ENCODE measurements around the gene ADAP1. TPM values are rescaled to one million over a fixed set of nuclear protein-coding genes. Genes with fewer than 3 reads are reported as not detected.

The ADAP1 gene
- polyA plus RNA-seq, 1 donor (not counting 4 experiments of a cell fraction or from before 2014, with no cell fraction given) = 4.3 TPM

GRCh38 chr7:978049-978346 is 23.5 kb upstream of the ADAP1 start:
- no peaks in the 10 kb centered on the region for H3K9me1 ChIP-seq (ENCODE audit: control insufficient read depth, extremely low read depth, insufficient read depth, low read length)
- H3K9ac ChIP-seq (ENCODE audit: control insufficient read depth, extremely low read depth, insufficient read depth, low read length) = no peak overlapping the region
- no peak for DNase-seq (ENCODE audit: low read depth, low spot score)
- no peak overlapping the region for H3K4me3 ChIP-seq (ENCODE audit: control insufficient read depth in 2 of 3, extremely low read depth in 1 of 3, insufficient read depth in 2 of 3, low read depth in 1 of 3, low read length in 3 of 3)
- H3K79me2 ChIP-seq (ENCODE audit: control insufficient read depth, insufficient read depth, low read length) = peaks cover 20% of the 10 kb centered on the region
- peaks cover 3 to 5% of the 10 kb centered on the region in 2 experiments for H3K36me3 ChIP-seq (ENCODE audit: control insufficient read depth in 2 of 2, extremely low read depth in 1 of 2, insufficient read depth in 2 of 2, low read length in 2 of 2)
- H3K4me1 ChIP-seq (ENCODE audit: control insufficient read depth, extremely low read depth, insufficient read depth, low read length) = peaks cover 6% of the 10 kb centered on the region
- no peak overlapping the region for H3K27ac ChIP-seq (ENCODE audit: control insufficient read depth, insufficient read depth, low read length)
- TF ChIP-seq, protein P1, sequence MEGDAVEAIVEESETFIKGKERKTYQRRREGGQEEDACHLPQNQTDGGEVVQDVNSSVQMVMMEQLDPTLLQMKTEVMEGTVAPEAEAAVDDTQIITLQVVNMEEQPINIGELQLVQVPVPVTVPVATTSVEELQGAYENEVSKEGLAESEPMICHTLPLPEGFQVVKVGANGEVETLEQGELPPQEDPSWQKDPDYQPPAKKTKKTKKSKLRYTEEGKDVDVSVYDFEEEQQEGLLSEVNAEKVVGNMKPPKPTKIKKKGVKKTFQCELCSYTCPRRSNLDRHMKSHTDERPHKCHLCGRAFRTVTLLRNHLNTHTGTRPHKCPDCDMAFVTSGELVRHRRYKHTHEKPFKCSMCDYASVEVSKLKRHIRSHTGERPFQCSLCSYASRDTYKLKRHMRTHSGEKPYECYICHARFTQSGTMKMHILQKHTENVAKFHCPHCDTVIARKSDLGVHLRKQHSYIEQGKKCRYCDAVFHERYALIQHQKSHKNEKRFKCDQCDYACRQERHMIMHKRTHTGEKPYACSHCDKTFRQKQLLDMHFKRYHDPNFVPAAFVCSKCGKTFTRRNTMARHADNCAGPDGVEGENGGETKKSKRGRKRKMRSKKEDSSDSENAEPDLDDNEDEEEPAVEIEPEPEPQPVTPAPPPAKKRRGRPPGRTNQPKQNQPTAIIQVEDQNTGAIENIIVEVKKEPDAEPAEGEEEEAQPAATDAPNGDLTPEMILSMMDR (optimal IDR thresholded peaks at IDR 0.05 in 1 of 3, IDR thresholded peaks at IDR 0.05 in 1 of 3, conservative IDR thresholded peaks at IDR 0.05 in 1 of 3; ENCODE audit: extremely low read depth in 1 of 3, insufficient read depth in 2 of 3, low read length in 3 of 3) = no peak
- TF ChIP-seq EZH2 (IDR thresholded peaks at IDR 0.05; ENCODE audit: low read length) = no peak
- dilution Hi-C loops (cut with MboI; ENCODE audit: extremely low pct_ligation_motif_present, low sequenced_read_pairs) = no loop called here
- no peak overlapping the region for H2AFZ ChIP-seq (ENCODE audit: control insufficient read depth, low read length)
- H3K4me2 ChIP-seq (ENCODE audit: control insufficient read depth, extremely low read depth, insufficient read depth, low read depth, low read length) = no peak overlapping the region
- no peaks in the 10 kb centered on the region for H3K27me3 ChIP-seq (ENCODE audit: control insufficient read depth, extremely low read depth, insufficient read depth, low read length)
- no peak for FAIRE-seq
- H4K20me1 ChIP-seq (ENCODE audit: control insufficient read depth, extremely low read depth, insufficient read depth, low read length) = peaks cover 3% of the 10 kb centered on the region
- no peaks in the 10 kb centered on the region for H3K9me3 ChIP-seq (ENCODE audit: control insufficient read depth, low read depth, low read length)

DNA sequence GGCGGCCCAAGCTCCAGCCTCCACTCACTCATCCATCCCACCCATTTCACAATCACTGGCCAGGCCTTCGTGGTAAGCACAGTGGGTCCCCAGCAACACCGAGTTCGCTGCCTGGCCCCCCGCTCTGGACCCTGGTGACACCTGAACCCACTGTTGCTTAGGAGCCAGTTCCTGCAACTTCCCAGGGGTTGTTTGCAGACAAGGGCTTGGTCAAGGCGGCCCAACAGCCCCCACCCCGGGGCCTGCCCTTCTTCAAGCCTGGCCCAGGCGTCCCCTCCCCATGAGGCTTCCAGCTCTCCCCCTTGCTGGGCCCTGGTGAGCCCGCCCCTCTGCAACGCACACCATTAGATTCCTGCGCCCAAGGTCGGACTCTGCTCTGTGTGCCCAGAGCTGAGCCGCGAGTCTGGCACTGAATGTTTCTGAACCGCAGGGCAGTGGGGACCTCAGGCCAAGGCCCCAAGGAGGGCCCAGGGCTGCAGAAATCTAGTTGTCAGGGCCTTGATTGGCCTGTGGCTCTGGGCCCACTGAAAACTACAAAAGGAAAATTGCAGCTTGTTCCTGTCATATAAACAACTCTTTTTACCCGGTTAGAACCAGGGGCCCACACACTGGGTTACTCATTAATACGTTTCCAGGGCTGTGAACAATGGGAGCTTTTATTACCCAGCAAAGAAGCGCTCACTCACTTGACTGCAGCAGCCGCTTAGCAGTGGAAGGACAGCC is 23.0 kb upstream of the ADAP1 start:
- no peaks in the 10 kb centered on the region for H3K9me3 ChIP-seq (ENCODE audit: control insufficient read depth, low read depth, low read length)
- FAIRE-seq (no peak), DNase-seq (ENCODE audit: low read depth, low spot score) (no peak)
- peaks cover 3 to 10% of the 10 kb centered on the region in 2 experiments for H3K36me3 ChIP-seq (ENCODE audit: control insufficient read depth in 2 of 2, extremely low read depth in 1 of 2, insufficient read depth in 2 of 2, low read length in 2 of 2)
- H3K9me1 ChIP-seq (ENCODE audit: control insufficient read depth, extremely low read depth, insufficient read depth, low read length) = no peaks in the 10 kb centered on the region
- no peak overlapping the region for H3K4me3 ChIP-seq (ENCODE audit: control insufficient read depth in 2 of 3, extremely low read depth in 1 of 3, insufficient read depth in 2 of 3, low read depth in 1 of 3, low read length in 3 of 3)
- H3K4me1 ChIP-seq (ENCODE audit: control insufficient read depth, extremely low read depth, insufficient read depth, low read length) = peaks cover 6% of the 10 kb centered on the region
- no peak overlapping the region for H2AFZ ChIP-seq (ENCODE audit: control insufficient read depth, low read length)
- no peak overlapping the region for H3K9ac ChIP-seq (ENCODE audit: control insufficient read depth, extremely low read depth, insufficient read depth, low read length)
- peaks cover 25% of the 10 kb centered on the region for H3K79me2 ChIP-seq (ENCODE audit: control insufficient read depth, insufficient read depth, low read length)
- TF ChIP-seq, protein P1 (optimal IDR thresholded peaks at IDR 0.05 in 1 of 3, IDR thresholded peaks at IDR 0.05 in 1 of 3, conservative IDR thresholded peaks at IDR 0.05 in 1 of 3; ENCODE audit: extremely low read depth in 1 of 3, insufficient read depth in 2 of 3, low read length in 3 of 3) = no peak
- TF ChIP-seq EZH2 (IDR thresholded peaks at IDR 0.05; ENCODE audit: low read length) = no peak
- dilution Hi-C loops (cut with MboI; ENCODE audit: extremely low pct_ligation_motif_present, low sequenced_read_pairs) = no loop called here
- H4K20me1 ChIP-seq (ENCODE audit: control insufficient read depth, extremely low read depth, insufficient read depth, low read length) = peaks cover 3% of the 10 kb centered on the region
- no peak overlapping the region for H3K27ac ChIP-seq (ENCODE audit: control insufficient read depth, insufficient read depth, low read length)
- H3K4me2 ChIP-seq (ENCODE audit: control insufficient read depth, extremely low read depth, insufficient read depth, low read depth, low read length) = no peak overlapping the region
- no peaks in the 10 kb centered on the region for H3K27me3 ChIP-seq (ENCODE audit: control insufficient read depth, extremely low read depth, insufficient read depth, low read length)

All from keratinocyte (primary cell).